LNCAP (cell line): Measurements from ENCODE around the gene TOM1L1.

Experiments
- CTCF ChIP-seq: fragments of 450-650 bp; IDR thresholded peaks from 2 replicates; pipeline ENCODE4 v1.5.1; 2017; ENCODE audit warnings: mild to moderate bottlenecking

TOM1L1 gene

GRCh38 chr17:54969658-54970572 is 69.3 kb downstream of the TOM1L1 start:
- no peak for TF ChIP-seq CTCF

GRCh38 chr17:54971147-54971546 is 70.5 kb downstream of the TOM1L1 start:
- no peak for TF ChIP-seq CTCF

GRCh38 chr17:54971901-54972300 is 71.2 kb downstream of the TOM1L1 start:
- TF ChIP-seq CTCF: no peak

GRCh38 chr17:54972406-54973138 is 71.9 kb downstream of the TOM1L1 start:
- no peak for TF ChIP-seq CTCF

GRCh38 chr17:54974759-54975158 is 74.1 kb downstream of the TOM1L1 start:
- no peak for TF ChIP-seq CTCF

GRCh38 chr17:54976316-54976715 is 75.7 kb downstream of the TOM1L1 start:
- TF ChIP-seq CTCF: no peak

GRCh38 chr17:54977744-54978143 is 77.1 kb downstream of the TOM1L1 start:
- no peak for TF ChIP-seq CTCF
